Measurements from ENCODE around the gene KDM8.
"Not testable (repeated sequence)": the region's sequence is repeated elsewhere in the genome, so short reads cannot be mapped to it uniquely, and the experiment has no call there.

The KDM8 gene

GRCh38 chr16:27245276-27246172, 42.2 kb downstream of the KDM8 start:
- DNase-seq = no peak

GRCh38 chr16:27246439-27246838, 43.1 kb downstream of the KDM8 start:
- DNase-seq = no peak

- DNase-seq = not testable (repeated sequence)
These were observed 43.8 kb downstream of the KDM8 start for GRCh38 chr16:27247076-27247475.

- DNase-seq = no peak
These were observed 44.7 kb downstream of the KDM8 start for GRCh38 chr16:27248036-27248435.

GRCh38 chr16:27248886-27249285, 45.6 kb downstream of the KDM8 start:
- not testable (repeated sequence) for DNase-seq

GRCh38 chr16:27251541-27252205, 48.3 kb downstream of the KDM8 start:
- DNase-seq = no peak

GRCh38 chr16:27252206-27252585, 48.9 kb downstream of the KDM8 start:
- no peak for DNase-seq

GRCh38 chr16:27253526-27253930, 50.2 kb downstream of the KDM8 start:
- DNase-seq = no peak

GRCh38 chr16:27254262-27254811, 51.0 kb downstream of the KDM8 start:
- DNase-seq = no peak

- no peak for DNase-seq
These were observed 53.5 kb downstream of the KDM8 start for GRCh38 chr16:27256861-27257260.

- DNase-seq = no peak
These were observed 53.9 kb downstream of the KDM8 start for GRCh38 chr16:27257271-27257670.

- DNase-seq = no peak
These were observed 55.0 kb downstream of the KDM8 start for GRCh38 chr16:27258241-27258734.

- no peak for DNase-seq
These were observed 56.4 kb downstream of the KDM8 start for GRCh38 chr16:27259710-27260109.

GRCh38 chr16:27262904-27263423, 59.6 kb downstream of the KDM8 start:
- not testable (repeated sequence) for DNase-seq

- DNase-seq = no peak
These were observed 60.8 kb downstream of the KDM8 start for GRCh38 chr16:27264151-27264550.

GRCh38 chr16:27265982-27266381, 62.7 kb downstream of the KDM8 start:
- no peak for DNase-seq

GRCh38 chr16:27267037-27267677, 63.8 kb downstream of the KDM8 start:
- no peak for DNase-seq

- DNase-seq = peak; percentile 96
These were observed 65.3 kb downstream of the KDM8 start, which contains the start of gene NSMCE1 for GRCh38 chr16:27268376-27269299. TSS of gene NSMCE1 (minus strand) at chr16:27268772. CDS start at chr16:27257570, 11,202 bp downstream.

GRCh38 chr16:27269300-27270150, 66.2 kb downstream of the KDM8 start:
- no peak for DNase-seq

GRCh38 chr16:27270349-27270748, 67.0 kb downstream of the KDM8 start:
- DNase-seq = no peak

Data from NCI-H1930 (cell line).